Measurements from ENCODE around the gene C5orf15. TPM values are rescaled to one million over a fixed set of nuclear protein-coding genes. Genes with fewer than 3 reads are reported as not detected.

Gene C5orf15
- total RNA-seq, 1 experiment from 2014 or later: 63.2 TPM

- DNase-seq (ENCODE audit: low read depth, low spot score): no peak
- peaks cover 4% of the 10 kb centered on the region; the same call in 1 of the 2 replicates for H3K4me1 ChIP-seq (ENCODE audit: control insufficient read depth, insufficient read depth, low read length)
- H3K27me3 ChIP-seq (ENCODE audit: control insufficient read depth, insufficient read depth, low read length): no peaks in the 10 kb centered on the region
- BruUV-seq (replicated peaks): no TSS peak
- H3K9me3 ChIP-seq (ENCODE audit: control insufficient read depth, insufficient read depth, low read depth, low read length): no peaks in the 10 kb centered on the region
- TF ChIP-seq SIN3A (IDR thresholded peaks at IDR 0.05; ENCODE audit: borderline replicate concordance, insufficient read depth, low read depth, low read length) (no peak), TCF7L2 (IDR thresholded peaks at IDR 0.05; ENCODE audit: low read depth, low read length) (no peak), POLR2AphosphoS5 (IDR thresholded peaks at IDR 0.05; ENCODE audit: low read depth, low read length) (no peak), REST (IDR thresholded peaks at IDR 0.05; ENCODE audit: insufficient read depth in 1 of 2, low read depth in 2 of 2, low read length in 1 of 2) (no peak)
- TF ChIP-seq, protein P1, sequence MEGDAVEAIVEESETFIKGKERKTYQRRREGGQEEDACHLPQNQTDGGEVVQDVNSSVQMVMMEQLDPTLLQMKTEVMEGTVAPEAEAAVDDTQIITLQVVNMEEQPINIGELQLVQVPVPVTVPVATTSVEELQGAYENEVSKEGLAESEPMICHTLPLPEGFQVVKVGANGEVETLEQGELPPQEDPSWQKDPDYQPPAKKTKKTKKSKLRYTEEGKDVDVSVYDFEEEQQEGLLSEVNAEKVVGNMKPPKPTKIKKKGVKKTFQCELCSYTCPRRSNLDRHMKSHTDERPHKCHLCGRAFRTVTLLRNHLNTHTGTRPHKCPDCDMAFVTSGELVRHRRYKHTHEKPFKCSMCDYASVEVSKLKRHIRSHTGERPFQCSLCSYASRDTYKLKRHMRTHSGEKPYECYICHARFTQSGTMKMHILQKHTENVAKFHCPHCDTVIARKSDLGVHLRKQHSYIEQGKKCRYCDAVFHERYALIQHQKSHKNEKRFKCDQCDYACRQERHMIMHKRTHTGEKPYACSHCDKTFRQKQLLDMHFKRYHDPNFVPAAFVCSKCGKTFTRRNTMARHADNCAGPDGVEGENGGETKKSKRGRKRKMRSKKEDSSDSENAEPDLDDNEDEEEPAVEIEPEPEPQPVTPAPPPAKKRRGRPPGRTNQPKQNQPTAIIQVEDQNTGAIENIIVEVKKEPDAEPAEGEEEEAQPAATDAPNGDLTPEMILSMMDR (IDR thresholded peaks at IDR 0.05): no peak
- no peak for ATAC-seq
- no peak overlapping the region; the same call in 1 of the 2 replicates for H3K27ac ChIP-seq (ENCODE audit: low read length)
- in situ Hi-C loops (cut with HindIII; ENCODE audit: low pct_unique_long_range_greater_than_20kb, low sequenced_read_pairs) (no loop called here), intact Hi-C loops (cut with micrococcal nuclease; ENCODE audit: unreplicated experiment) (loop anchor here (5.0 kb wide), 1 partner anchor 517 kb away; no protein-coding TSS in a partner anchor)
- ChIA-PET CTCF (no interaction called here), POLR2A (no interaction called here)
- H3K36me3 ChIP-seq (ENCODE audit: control insufficient read depth, insufficient read depth, low read length): no peaks in the 10 kb centered on the region
- no peak overlapping the region for H3K4me3 ChIP-seq (ENCODE audit: low read depth in 2 of 2, low read length in 2 of 2)
Measured at GRCh38 chr5:133939668-133940067, 28.8 kb downstream of the C5orf15 start.

- DNase-seq (ENCODE audit: low read depth, low spot score) (no peak), ATAC-seq (no peak)
- no TSS peak for BruUV-seq (replicated peaks)
- H3K27me3 ChIP-seq (ENCODE audit: control insufficient read depth, insufficient read depth, low read length): no peaks in the 10 kb centered on the region
- in situ Hi-C loops (cut with HindIII; ENCODE audit: low pct_unique_long_range_greater_than_20kb, low sequenced_read_pairs): no loop called here
- ChIA-PET POLR2A (no interaction called here), CTCF (interaction anchor here (0.7 kb wide), 1 partner anchor 24 kb away, joined by 4 read pairs; no protein-coding TSS in a partner anchor)
- no peak for TF ChIP-seq TCF7L2 (IDR thresholded peaks at IDR 0.05; ENCODE audit: low read depth, low read length)
- TF ChIP-seq, protein P1 (IDR thresholded peaks at IDR 0.05): no peak
- TF ChIP-seq POLR2AphosphoS5 (IDR thresholded peaks at IDR 0.05; ENCODE audit: low read depth, low read length): no peak
- no peak for TF ChIP-seq REST (IDR thresholded peaks at IDR 0.05; ENCODE audit: insufficient read depth in 1 of 2, low read depth in 2 of 2, low read length in 1 of 2)
- no peak for TF ChIP-seq SIN3A (IDR thresholded peaks at IDR 0.05; ENCODE audit: borderline replicate concordance, insufficient read depth, low read depth, low read length)
- no peak overlapping the region for H3K4me3 ChIP-seq (ENCODE audit: low read depth in 2 of 2, low read length in 2 of 2)
- H3K27ac ChIP-seq (ENCODE audit: low read length): no peak overlapping the region
- H3K36me3 ChIP-seq (ENCODE audit: control insufficient read depth, insufficient read depth, low read length): no peaks in the 10 kb centered on the region
- intact Hi-C loops (cut with micrococcal nuclease; ENCODE audit: unreplicated experiment): no loop called here
- peaks cover 4% of the 10 kb centered on the region; the same call in 1 of the 2 replicates for H3K4me1 ChIP-seq (ENCODE audit: control insufficient read depth, insufficient read depth, low read length)
- H3K9me3 ChIP-seq (ENCODE audit: control insufficient read depth, insufficient read depth, low read depth, low read length): no peaks in the 10 kb centered on the region
Measured at GRCh38 chr5:133938929-133939328, 29.5 kb downstream of the C5orf15 start.
